ENCODE measurements around the gene CDH1.

- TF ChIP-seq POLR2AphosphoS5 (IDR thresholded peaks at IDR 0.05) = no peak
- TF ChIP-seq, protein P1, sequence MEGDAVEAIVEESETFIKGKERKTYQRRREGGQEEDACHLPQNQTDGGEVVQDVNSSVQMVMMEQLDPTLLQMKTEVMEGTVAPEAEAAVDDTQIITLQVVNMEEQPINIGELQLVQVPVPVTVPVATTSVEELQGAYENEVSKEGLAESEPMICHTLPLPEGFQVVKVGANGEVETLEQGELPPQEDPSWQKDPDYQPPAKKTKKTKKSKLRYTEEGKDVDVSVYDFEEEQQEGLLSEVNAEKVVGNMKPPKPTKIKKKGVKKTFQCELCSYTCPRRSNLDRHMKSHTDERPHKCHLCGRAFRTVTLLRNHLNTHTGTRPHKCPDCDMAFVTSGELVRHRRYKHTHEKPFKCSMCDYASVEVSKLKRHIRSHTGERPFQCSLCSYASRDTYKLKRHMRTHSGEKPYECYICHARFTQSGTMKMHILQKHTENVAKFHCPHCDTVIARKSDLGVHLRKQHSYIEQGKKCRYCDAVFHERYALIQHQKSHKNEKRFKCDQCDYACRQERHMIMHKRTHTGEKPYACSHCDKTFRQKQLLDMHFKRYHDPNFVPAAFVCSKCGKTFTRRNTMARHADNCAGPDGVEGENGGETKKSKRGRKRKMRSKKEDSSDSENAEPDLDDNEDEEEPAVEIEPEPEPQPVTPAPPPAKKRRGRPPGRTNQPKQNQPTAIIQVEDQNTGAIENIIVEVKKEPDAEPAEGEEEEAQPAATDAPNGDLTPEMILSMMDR (IDR thresholded peaks at IDR 0.05 in 8 of 11, conservative IDR thresholded peaks at IDR 0.05 in 3 of 11) = no peak
Observed at GRCh38 chr16:68806981-68807380, 69.9 kb downstream of the CDH1 start.

All from spleen (tissue), 7 donors.